Keratinocyte (primary cell): ENCODE data around the gene ALS2CL.

Experiments
- CTCF ChIP-seq, 3 experiments: IDR thresholded peaks in 1 of 3; conservative IDR thresholded peaks in 1 of 3; optimal IDR thresholded peaks in 1 of 3; 2 replicates in 2 of 3; 3 replicates in 1 of 3; pipeline versions ENCODE3 to v1.5.1; 2011; ENCODE audit warnings: low read length in 3 of 3, mild to moderate bottlenecking in 3 of 3, moderate library complexity in 2 of 3, control low read depth in 1 of 3, inconsistent platforms in 1 of 3; ENCODE audit not compliant: insufficient read depth in 2 of 3; ENCODE audit errors: extremely low read depth in 1 of 3
- EZH2 ChIP-seq: IDR thresholded peaks from one replicate; pipeline ENCODE4 v1.6.1; 2012; ENCODE audit warnings: inconsistent platforms, mild to moderate bottlenecking, low read length, moderate library complexity

- no peak for TF ChIP-seq CTCF (optimal IDR thresholded peaks at IDR 0.05 in 1 of 3, IDR thresholded peaks at IDR 0.05 in 1 of 3, conservative IDR thresholded peaks at IDR 0.05 in 1 of 3; ENCODE audit: extremely low read depth in 1 of 3, insufficient read depth in 2 of 3, low read length in 3 of 3)
- no peak for TF ChIP-seq EZH2
Measured at GRCh38 chr3:46661776-46662766, 31.4 kb downstream of the ALS2CL start.
